GM12878 (cell line): ENCODE results near the gene B4GALT5. TPM values are rescaled to one million over a fixed set of nuclear protein-coding genes. Genes with fewer than 3 reads are reported as not detected.

Source experiments
- E2F8 ChIP-seq: fragments of 450-650 bp; IDR thresholded peaks from 2 replicates; pipeline ENCODE4 v1.6.1; 2018; ENCODE audit warnings: mild to moderate bottlenecking, low read depth, moderate library complexity; ENCODE audit not compliant: partially characterized antibody
- SREBF1 ChIP-seq: IDR thresholded peaks from 2 replicates; pipeline ENCODE4 v1.6.1; 2012; ENCODE audit warnings: mild to moderate bottlenecking, low read length
- ZBTB33 ChIP-seq: fragments of 450-650 bp; IDR thresholded peaks from 2 replicates; pipeline ENCODE4 v1.6.1; 2017; ENCODE audit warnings: mild to moderate bottlenecking
- ZNF384 ChIP-seq: IDR thresholded peaks from 2 replicates; pipeline ENCODE4 v1.6.1; 2012; ENCODE audit warnings: low read depth, mild to moderate bottlenecking, low read length, improper control_type of control experiment, borderline replicate concordance
- polyA plus RNA-seq, 11 experiments: library from polyadenylated mRNA; depleted of rRNA in 4 of 11; unstranded in 6 of 11; stranded (reverse) in 5 of 11; fragments of >200 nt; fragmentation: Nextera tagmentation in 4 of 11; fragmentation: Illumina TruSeq in 1 of 11; extraction: Ambion mirVana in 4 of 11; extraction: Trizol in 1 of 11; gene quantifications; 1 replicate in 1 of 11; 2 replicates in 10 of 11; pipeline versions ENCODE4 v1.2.1 to v1.2.3, GENCODE V29; 2011 to 2016; ENCODE audit warnings: inconsistent platforms in 2 of 11, missing spikeins in 2 of 11, low read depth in 1 of 11
- total RNA-seq, 4 experiments: library from RNA; depleted of rRNA in 3 of 4; stranded (reverse); fragments of >200 nt in 3 of 4; fragmentation: Illumina TruSeq in 1 of 4; extraction: Trizol in 1 of 4; gene quantifications; 2 replicates each; pipeline versions ENCODE4 v1.2.1 to v1.2.3, GENCODE V29; 2013 to 2021
- TF ChIP-seq, protein P1 (sequence below): IDR thresholded peaks from 2 replicates; pipeline ENCODE4 v1.6.1; 2012; ENCODE audit warnings: low read depth, low read length, improper control_type of control experiment
- TF ChIP-seq, protein P2 (sequence below): IDR thresholded peaks from 2 replicates; pipeline ENCODE4 v1.6.1; 2012; ENCODE audit warnings: improper control_type of control experiment, low read depth, low read length; ENCODE audit not compliant: insufficient replicate concordance

B4GALT5 gene
- total and polyA plus RNA-seq, 10 of the 15 experiments (the other 5 are each of a cell fraction or from before 2014, with no cell fraction given) = 2.0 to 55.5 (median 20.2) TPM

GRCh38 chr20:49599746-49600113 is 113.9 kb downstream of the B4GALT5 start (continued):
- TF ChIP-seq, protein P1, sequence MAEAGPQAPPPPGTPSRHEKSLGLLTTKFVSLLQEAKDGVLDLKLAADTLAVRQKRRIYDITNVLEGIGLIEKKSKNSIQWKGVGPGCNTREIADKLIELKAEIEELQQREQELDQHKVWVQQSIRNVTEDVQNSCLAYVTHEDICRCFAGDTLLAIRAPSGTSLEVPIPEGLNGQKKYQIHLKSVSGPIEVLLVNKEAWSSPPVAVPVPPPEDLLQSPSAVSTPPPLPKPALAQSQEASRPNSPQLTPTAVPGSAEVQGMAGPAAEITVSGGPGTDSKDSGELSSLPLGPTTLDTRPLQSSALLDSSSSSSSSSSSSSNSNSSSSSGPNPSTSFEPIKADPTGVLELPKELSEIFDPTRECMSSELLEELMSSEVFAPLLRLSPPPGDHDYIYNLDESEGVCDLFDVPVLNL = no peak
- TF ChIP-seq SREBF1 = no peak
- no peak for TF ChIP-seq ZBTB33
- no peak for TF ChIP-seq E2F8
- TF ChIP-seq, protein P2, sequence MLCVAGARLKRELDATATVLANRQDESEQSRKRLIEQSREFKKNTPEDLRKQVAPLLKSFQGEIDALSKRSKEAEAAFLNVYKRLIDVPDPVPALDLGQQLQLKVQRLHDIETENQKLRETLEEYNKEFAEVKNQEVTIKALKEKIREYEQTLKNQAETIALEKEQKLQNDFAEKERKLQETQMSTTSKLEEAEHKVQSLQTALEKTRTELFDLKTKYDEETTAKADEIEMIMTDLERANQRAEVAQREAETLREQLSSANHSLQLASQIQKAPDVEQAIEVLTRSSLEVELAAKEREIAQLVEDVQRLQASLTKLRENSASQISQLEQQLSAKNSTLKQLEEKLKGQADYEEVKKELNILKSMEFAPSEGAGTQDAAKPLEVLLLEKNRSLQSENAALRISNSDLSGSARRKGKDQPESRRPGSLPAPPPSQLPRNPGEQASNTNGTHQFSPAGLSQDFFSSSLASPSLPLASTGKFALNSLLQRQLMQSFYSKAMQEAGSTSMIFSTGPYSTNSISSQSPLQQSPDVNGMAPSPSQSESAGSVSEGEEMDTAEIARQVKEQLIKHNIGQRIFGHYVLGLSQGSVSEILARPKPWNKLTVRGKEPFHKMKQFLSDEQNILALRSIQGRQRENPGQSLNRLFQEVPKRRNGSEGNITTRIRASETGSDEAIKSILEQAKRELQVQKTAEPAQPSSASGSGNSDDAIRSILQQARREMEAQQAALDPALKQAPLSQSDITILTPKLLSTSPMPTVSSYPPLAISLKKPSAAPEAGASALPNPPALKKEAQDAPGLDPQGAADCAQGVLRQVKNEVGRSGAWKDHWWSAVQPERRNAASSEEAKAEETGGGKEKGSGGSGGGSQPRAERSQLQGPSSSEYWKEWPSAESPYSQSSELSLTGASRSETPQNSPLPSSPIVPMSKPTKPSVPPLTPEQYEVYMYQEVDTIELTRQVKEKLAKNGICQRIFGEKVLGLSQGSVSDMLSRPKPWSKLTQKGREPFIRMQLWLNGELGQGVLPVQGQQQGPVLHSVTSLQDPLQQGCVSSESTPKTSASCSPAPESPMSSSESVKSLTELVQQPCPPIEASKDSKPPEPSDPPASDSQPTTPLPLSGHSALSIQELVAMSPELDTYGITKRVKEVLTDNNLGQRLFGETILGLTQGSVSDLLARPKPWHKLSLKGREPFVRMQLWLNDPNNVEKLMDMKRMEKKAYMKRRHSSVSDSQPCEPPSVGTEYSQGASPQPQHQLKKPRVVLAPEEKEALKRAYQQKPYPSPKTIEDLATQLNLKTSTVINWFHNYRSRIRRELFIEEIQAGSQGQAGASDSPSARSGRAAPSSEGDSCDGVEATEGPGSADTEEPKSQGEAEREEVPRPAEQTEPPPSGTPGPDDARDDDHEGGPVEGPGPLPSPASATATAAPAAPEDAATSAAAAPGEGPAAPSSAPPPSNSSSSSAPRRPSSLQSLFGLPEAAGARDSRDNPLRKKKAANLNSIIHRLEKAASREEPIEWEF = no peak
- TF ChIP-seq ZNF384 = no peak
- TF ChIP-seq, all 136 proteins: peak for 0
